GM12878 (cell line): ENCODE measurements around the gene TUBA4B. TPM values are rescaled to one million over a fixed set of nuclear protein-coding genes. Genes with fewer than 3 reads are reported as not detected.

Experiments used
- ATAC-seq: fragments of 200-7000 bp; cut with Tn5 transposase; 3 replicates; pipeline ENCODE4 v1.9.1; 2020; ENCODE audit warnings: mild to moderate bottlenecking, moderate library complexity
- BruUV-seq: library from RNA; stranded (reverse); fragments of 400-500 nt; replicated peaks from 2 replicates; lab custom pipeline; 2021; lab: Mats Ljungman, UMichigan
- CTCF ChIA-PET: fragments of 300-600 bp; sonication (Branson Sonifier 250); formaldehyde crosslinking; extraction: SDS; loops from one replicate; lab custom pipeline; 2021; ENCODE audit warnings: inconsistent platforms; lab: Yijun Ruan, JAX
- POLR2A ChIA-PET: fragments of 350-600 bp; formaldehyde crosslinking; extraction: SDS; loops from one replicate; lab custom pipeline; 2021; ENCODE audit warnings: inconsistent platforms; lab: Charles Lee
- RAD21 ChIA-PET: fragments of 300-600 bp; sonication (Branson Sonifier 250); formaldehyde crosslinking; loops from one replicate; lab custom pipeline; 2023; ENCODE audit warnings: antibody characterized with exemption; ENCODE audit not compliant: unreplicated experiment; lab: Charles Lee
- SMC1A ChIA-PET: fragments of 300-600 bp; sonication (Branson Sonifier 250); formaldehyde crosslinking; loops from one replicate; lab custom pipeline; 2023; ENCODE audit not compliant: unreplicated experiment, uncharacterized antibody; lab: Charles Lee
- DNase-seq: peaks from one replicate; pipeline ENCODE4 v3.0.0-alpha.2; 2011; ENCODE audit warnings: low read depth, low spot score
- FAIRE-seq: peaks from 3 replicates; lab custom pipeline; 2011; peaks lifted over from hg19 to GRCh38; lab: Jason Lieb, UNC
- H2AFZ ChIP-seq: 2 replicates; pipeline ENCODE4 v1.6.0; 2011; ENCODE audit warnings: low read depth, low read length, control low read depth; ENCODE audit not compliant: control insufficient read depth
- H3K27ac ChIP-seq: 2 replicates; pipeline ENCODE4 v1.5.1; 2011; ENCODE audit warnings: control low read depth; ENCODE audit not compliant: control insufficient read depth, insufficient read depth
- H3K27me3 ChIP-seq, 2 experiments: replicated peaks in 1 of 2; 2 replicates each; pipeline versions ENCODE4 v1.6.0 to v1.6.1; 2011; ENCODE audit warnings: low read length in 1 of 2; ENCODE audit not compliant: control insufficient read depth in 2 of 2, insufficient read depth in 2 of 2
- H3K36me3 ChIP-seq, 2 experiments: 2 replicates each; pipeline ENCODE4 v1.5.1; 2011; ENCODE audit warnings: low read length in 1 of 2; ENCODE audit not compliant: control insufficient read depth in 2 of 2, insufficient read depth in 2 of 2
- H3K4me1 ChIP-seq: 2 replicates; pipeline ENCODE4 v1.6.1; 2011; ENCODE audit warnings: mild to moderate bottlenecking, low read length, moderate library complexity, mixed read lengths; ENCODE audit not compliant: control insufficient read depth, insufficient read depth
- H3K4me2 ChIP-seq: 2 replicates; pipeline ENCODE4 v1.6.0; 2011; ENCODE audit warnings: control low read depth; ENCODE audit not compliant: control insufficient read depth, insufficient read depth
- H3K4me3 ChIP-seq: fragments of 200-600 bp; sonication (generic); 2 replicates; pipeline ENCODE4 v1.5.1; 2016
- H3K79me2 ChIP-seq: 2 replicates; pipeline ENCODE4 v1.6.0; 2011; ENCODE audit warnings: low read length; ENCODE audit not compliant: control insufficient read depth, insufficient read depth
- H3K9ac ChIP-seq: 2 replicates; pipeline ENCODE4 v1.8.0; 2011; ENCODE audit warnings: low read length, control low read depth, mixed read lengths; ENCODE audit not compliant: control insufficient read depth, insufficient read depth
- H3K9me3 ChIP-seq: replicated peaks from 3 replicates; pipeline ENCODE4 v1.5.1; 2011; ENCODE audit warnings: mild to moderate bottlenecking, low read length; ENCODE audit not compliant: control insufficient read depth, insufficient read depth
- H4K20me1 ChIP-seq: 2 replicates; pipeline ENCODE4 v1.6.0; 2011; ENCODE audit not compliant: control insufficient read depth, insufficient read depth
- ASH2L ChIP-seq: fragments of 300-600, 200-600 bp; sonication (generic); IDR thresholded peaks from 2 replicates; pipeline ENCODE4 v1.6.1; 2017; ENCODE audit warnings: low read depth, mild to moderate bottlenecking, borderline replicate concordance
- BHLHE40 ChIP-seq, 2 experiments: fragments of 450-650 bp in 1 of 2; IDR thresholded peaks; 2 replicates each; pipeline ENCODE4 v1.6.1; 2011 to 2017; ENCODE audit warnings: low read depth in 2 of 2, borderline replicate concordance in 1 of 2, improper control_type of control experiment in 1 of 2, low read length in 1 of 2, mild to moderate bottlenecking in 1 of 2
- JUND ChIP-seq: IDR thresholded peaks from 2 replicates; pipeline ENCODE4 v1.6.1; 2012; ENCODE audit warnings: low read depth, mild to moderate bottlenecking, low read length, improper control_type of control experiment, moderate library complexity
- KAT2A ChIP-seq: conservative IDR thresholded peaks from 2 replicates; pipeline ENCODE4 v1.6.1; 2011; ENCODE audit warnings: low read depth, low read length; ENCODE audit not compliant: control insufficient read depth
- MYC ChIP-seq: IDR thresholded peaks from 2 replicates; pipeline ENCODE4 v1.6.1; 2011; ENCODE audit warnings: mild to moderate bottlenecking, low read length, moderate library complexity, inconsistent platforms; ENCODE audit not compliant: insufficient read depth, insufficient replicate concordance, insufficient read length, severe bottlenecking
- RFX5 ChIP-seq: IDR thresholded peaks from 2 replicates; pipeline ENCODE4 v1.6.1; 2011; ENCODE audit warnings: low read depth, low read length, improper control_type of control experiment
- SKIL ChIP-seq: fragments of 450-650 bp; IDR thresholded peaks from 2 replicates; pipeline ENCODE4 v1.6.1; 2017; ENCODE audit warnings: mild to moderate bottlenecking, low read depth, inconsistent platforms; ENCODE audit not compliant: poor library complexity, severe bottlenecking
- SREBF2 ChIP-seq: IDR thresholded peaks from 2 replicates; pipeline ENCODE4 v1.6.1; 2012; ENCODE audit warnings: mild to moderate bottlenecking, low read length
- TBL1XR1 ChIP-seq: IDR thresholded peaks from 2 replicates; pipeline ENCODE4 v1.6.1; 2012; ENCODE audit warnings: low read depth, low read length, improper control_type of control experiment
- TCF12 ChIP-seq: IDR thresholded peaks from 2 replicates; pipeline ENCODE4 v1.6.1; 2011; ENCODE audit warnings: low read depth, mild to moderate bottlenecking, low read length
- WRNIP1 ChIP-seq: IDR thresholded peaks from 2 replicates; pipeline ENCODE4 v1.6.1; 2011; ENCODE audit warnings: low read depth, low read length, improper control_type of control experiment, borderline replicate concordance
- WGBS: methylation state at CpG from one replicate; pipeline ENCODE4 v1.1.6; 2016; ENCODE audit warnings: low lambda C conversion rate; ENCODE audit not compliant: insufficient replicate concordance, insufficient coverage; ENCODE audit errors: missing lambda C conversion rate; 5-methylcytosine and 5-hydroxymethylcytosine counted together
- in situ Hi-C: fragments of 300-500 bp; cut with MboI; formaldehyde crosslinking; loops from 9 replicates; pipeline ENCODE4 v1.14.3; 2018; ENCODE audit warnings: mixed read lengths
- intact Hi-C: fragments of 100-400 bp; cut with micrococcal nuclease; formaldehyde crosslinking; loops from one replicate; pipeline ENCODE4 v1.14.2; 2022; ENCODE audit not compliant: unreplicated experiment
- polyA plus RNA-seq, 11 experiments: library from polyadenylated mRNA; depleted of rRNA in 4 of 11; unstranded in 6 of 11; stranded (reverse) in 5 of 11; fragments of >200 nt; fragmentation: Nextera tagmentation in 4 of 11; fragmentation: Illumina TruSeq in 1 of 11; extraction: Ambion mirVana in 4 of 11; extraction: Trizol in 1 of 11; gene quantifications; 1 replicate in 1 of 11; 2 replicates in 10 of 11; pipeline versions ENCODE4 v1.2.1 to v1.2.3, GENCODE V29; 2011 to 2016; ENCODE audit warnings: inconsistent platforms in 2 of 11, missing spikeins in 2 of 11, low read depth in 1 of 11
- total RNA-seq, 4 experiments: library from RNA; depleted of rRNA in 3 of 4; stranded (reverse); fragments of >200 nt in 3 of 4; fragmentation: Illumina TruSeq in 1 of 4; extraction: Trizol in 1 of 4; gene quantifications; 2 replicates each; pipeline versions ENCODE4 v1.2.1 to v1.2.3, GENCODE V29; 2013 to 2021
- TF ChIP-seq, protein P1 (sequence below): fragments of 450-650 bp; IDR thresholded peaks from 2 replicates; pipeline ENCODE4 v1.6.1; 2014; ENCODE audit warnings: mild to moderate bottlenecking
- TF ChIP-seq, protein P2 (sequence below): IDR thresholded peaks from 2 replicates; pipeline ENCODE4 v1.6.1; 2011; ENCODE audit warnings: low read depth, mild to moderate bottlenecking, low read length, moderate library complexity, borderline replicate concordance; ENCODE audit errors: extremely low read depth
- TF ChIP-seq, protein P3 (sequence below): fragments of 450-650 bp; IDR thresholded peaks from 2 replicates; pipeline ENCODE4 v1.6.1; 2017; ENCODE audit warnings: mild to moderate bottlenecking, moderate library complexity
- TF ChIP-seq, protein P4 (sequence below): IDR thresholded peaks from 2 replicates; pipeline ENCODE4 v1.6.1; 2012; ENCODE audit warnings: low read depth, low read length, improper control_type of control experiment

TUBA4B gene
- total and polyA plus RNA-seq, 10 of the 15 experiments (the other 5 are each of a cell fraction or from before 2014, with no cell fraction given) = 0.07 TPM; not detected in 9

GRCh38 chr2:219274361-219274921 lies 21.4 kb downstream of the TUBA4B start:
- WGBS = 59% methylated on average over 6 of the region's 6 CpGs
- intact Hi-C loops = no loop called here
- POLR2A ChIA-PET = interaction anchor here (0.6 to 2.1 kb wide), 6 partner anchors 16 to 35 kb away, joined by 4 to 9 read pairs (median 6); partner anchors contain the start of gene TUBA4B
- TF ChIP-seq MYC = no peak
- TF ChIP-seq SKIL = no peak
- TF ChIP-seq, protein P1, sequence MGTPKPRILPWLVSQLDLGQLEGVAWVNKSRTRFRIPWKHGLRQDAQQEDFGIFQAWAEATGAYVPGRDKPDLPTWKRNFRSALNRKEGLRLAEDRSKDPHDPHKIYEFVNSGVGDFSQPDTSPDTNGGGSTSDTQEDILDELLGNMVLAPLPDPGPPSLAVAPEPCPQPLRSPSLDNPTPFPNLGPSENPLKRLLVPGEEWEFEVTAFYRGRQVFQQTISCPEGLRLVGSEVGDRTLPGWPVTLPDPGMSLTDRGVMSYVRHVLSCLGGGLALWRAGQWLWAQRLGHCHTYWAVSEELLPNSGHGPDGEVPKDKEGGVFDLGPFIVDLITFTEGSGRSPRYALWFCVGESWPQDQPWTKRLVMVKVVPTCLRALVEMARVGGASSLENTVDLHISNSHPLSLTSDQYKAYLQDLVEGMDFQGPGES = no peak
- TF ChIP-seq WRNIP1 = no peak
- TF ChIP-seq, protein P2, sequence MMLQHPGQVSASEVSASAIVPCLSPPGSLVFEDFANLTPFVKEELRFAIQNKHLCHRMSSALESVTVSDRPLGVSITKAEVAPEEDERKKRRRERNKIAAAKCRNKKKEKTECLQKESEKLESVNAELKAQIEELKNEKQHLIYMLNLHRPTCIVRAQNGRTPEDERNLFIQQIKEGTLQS = no peak
- TF ChIP-seq, protein P3, sequence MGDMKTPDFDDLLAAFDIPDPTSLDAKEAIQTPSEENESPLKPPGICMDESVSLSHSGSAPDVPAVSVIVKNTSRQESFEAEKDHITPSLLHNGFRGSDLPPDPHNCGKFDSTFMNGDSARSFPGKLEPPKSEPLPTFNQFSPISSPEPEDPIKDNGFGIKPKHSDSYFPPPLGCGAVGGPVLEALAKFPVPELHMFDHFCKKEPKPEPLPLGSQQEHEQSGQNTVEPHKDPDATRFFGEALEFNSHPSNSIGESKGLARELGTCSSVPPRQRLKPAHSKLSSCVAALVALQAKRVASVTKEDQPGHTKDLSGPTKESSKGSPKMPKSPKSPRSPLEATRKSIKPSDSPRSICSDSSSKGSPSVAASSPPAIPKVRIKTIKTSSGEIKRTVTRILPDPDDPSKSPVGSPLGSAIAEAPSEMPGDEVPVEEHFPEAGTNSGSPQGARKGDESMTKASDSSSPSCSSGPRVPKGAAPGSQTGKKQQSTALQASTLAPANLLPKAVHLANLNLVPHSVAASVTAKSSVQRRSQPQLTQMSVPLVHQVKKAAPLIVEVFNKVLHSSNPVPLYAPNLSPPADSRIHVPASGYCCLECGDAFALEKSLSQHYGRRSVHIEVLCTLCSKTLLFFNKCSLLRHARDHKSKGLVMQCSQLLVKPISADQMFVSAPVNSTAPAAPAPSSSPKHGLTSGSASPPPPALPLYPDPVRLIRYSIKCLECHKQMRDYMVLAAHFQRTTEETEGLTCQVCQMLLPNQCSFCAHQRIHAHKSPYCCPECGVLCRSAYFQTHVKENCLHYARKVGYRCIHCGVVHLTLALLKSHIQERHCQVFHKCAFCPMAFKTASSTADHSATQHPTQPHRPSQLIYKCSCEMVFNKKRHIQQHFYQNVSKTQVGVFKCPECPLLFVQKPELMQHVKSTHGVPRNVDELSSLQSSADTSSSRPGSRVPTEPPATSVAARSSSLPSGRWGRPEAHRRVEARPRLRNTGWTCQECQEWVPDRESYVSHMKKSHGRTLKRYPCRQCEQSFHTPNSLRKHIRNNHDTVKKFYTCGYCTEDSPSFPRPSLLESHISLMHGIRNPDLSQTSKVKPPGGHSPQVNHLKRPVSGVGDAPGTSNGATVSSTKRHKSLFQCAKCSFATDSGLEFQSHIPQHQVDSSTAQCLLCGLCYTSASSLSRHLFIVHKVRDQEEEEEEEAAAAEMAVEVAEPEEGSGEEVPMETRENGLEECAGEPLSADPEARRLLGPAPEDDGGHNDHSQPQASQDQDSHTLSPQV = no peak
- TF ChIP-seq ASH2L = no peak
- no peak for TF ChIP-seq TCF12
- TF ChIP-seq TBL1XR1 = no peak
- no peak for TF ChIP-seq BHLHE40 (IDR thresholded peaks at IDR 0.05; ENCODE audit: borderline replicate concordance in 1 of 2, low read depth in 2 of 2, low read length in 1 of 2)
- TF ChIP-seq, protein P4, sequence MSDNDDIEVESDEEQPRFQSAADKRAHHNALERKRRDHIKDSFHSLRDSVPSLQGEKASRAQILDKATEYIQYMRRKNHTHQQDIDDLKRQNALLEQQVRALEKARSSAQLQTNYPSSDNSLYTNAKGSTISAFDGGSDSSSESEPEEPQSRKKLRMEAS = no peak
- no peak for TF ChIP-seq JUND
- TF ChIP-seq SREBF2 = no peak
- TF ChIP-seq RFX5 = no peak
- TF ChIP-seq KAT2A = no peak

More at GRCh38 chr2:219274361-219274921, 21.4 kb downstream of the TUBA4B start:
- no TSS peak for BruUV-seq
- H3K4me2 ChIP-seq = no peak overlapping the region
- H3K27ac ChIP-seq = no peak overlapping the region
- no peak for ATAC-seq
- no peaks in the 10 kb centered on the region for H3K9me3 ChIP-seq
- H4K20me1 ChIP-seq = no peaks in the 10 kb centered on the region
- FAIRE-seq = no peak
- H3K27me3 ChIP-seq = no peaks in the 10 kb centered on the region
- no peak overlapping the region for H3K9ac ChIP-seq
- RAD21 ChIA-PET = interaction anchor here (0.7 to 2.2 kb wide), 3 partner anchors 20 to 25 kb away, joined by 3 to 10 read pairs (median 8); partner anchors contain the start of gene TUBA4A
- H3K36me3 ChIP-seq = no peaks in the 10 kb centered on the region
- SMC1A ChIA-PET = interaction anchor here (1.0 to 8.3 kb wide), 5 partner anchors 19 to 99 kb away, joined by 3 to 98 read pairs (median 6); partner anchors contain the start of genes TUBA4A and TUBA4B
- H3K79me2 ChIP-seq = no peaks in the 10 kb centered on the region
- in situ Hi-C loops = no loop called here
- no peak overlapping the region for H3K4me3 ChIP-seq
- no peak overlapping the region for H2AFZ ChIP-seq
- CTCF ChIA-PET = interaction anchor here (0.9 to 13.5 kb wide), 9 partner anchors 12 to 115 kb away, joined by 3 to 257 read pairs (median 4); partner anchors contain the start of gene TUBA4A
- H3K4me1 ChIP-seq = peaks cover 15% of the 10 kb centered on the region
- no peak for DNase-seq
